T-helper 1 cell treated with Interleukin-12 subunit alpha and Interleukin-12 subunit beta and Interleukin-4 antibody, amounts not matched to agents 30 ng/mL and 1 ng/mL, for 36 hours (primary cell): ENCODE results near the gene SCIMP. TPM values are rescaled to one million over a fixed set of nuclear protein-coding genes. Genes with fewer than 3 reads are reported as not detected.

Source experiments
- intact Hi-C: fragments of 100-400 bp; cut with micrococcal nuclease; formaldehyde crosslinking; loops from one replicate; pipeline ENCODE4 v1.15.1; 2024
- total RNA-seq: library from RNA; stranded (reverse); gene quantifications from 2 replicates; pipeline ENCODE4 v1.2.3, GENCODE V29; 2022

SCIMP gene
- total RNA-seq: not detected in 2 replicates

- intact Hi-C loops: no loop called here
Measured at GRCh38 chr17:5234645-5235576, at the start of gene SCIMP. Gene SCIMP, minus strand, starts transcription at chr17:5234860. Its CDS starts 105 bp downstream, at chr17:5234755.

- intact Hi-C loops: loop anchor here (10.0 kb wide), 1 partner anchor 579 kb away; the partner anchor contains the start of gene PELP1
Measured at GRCh38 chr17:5283571-5284315, 49.1 kb upstream of the SCIMP start.

- intact Hi-C loops: loop anchor here (1.0 to 10.0 kb wide), 4 partner anchors 85 to 578 kb away; partner anchors contain the start of genes C1QBP, NUP88 and PELP1
Measured at GRCh38 chr17:5282642-5283217, 48.1 kb upstream of the SCIMP start.

- intact Hi-C loops: loop anchor here (1.0 to 10.0 kb wide), 4 partner anchors 85 to 577 kb away; partner anchors contain the start of genes C1QBP, NUP88 and PELP1
Measured at GRCh38 chr17:5281814-5282641, 47.4 kb upstream of the SCIMP start, which contains the start of gene RABEP1. Gene RABEP1, plus strand, starts transcription at chr17:5282284. Its CDS starts 203 bp downstream, at chr17:5282487.

GRCh38 chr17:5272322-5272721 lies 37.7 kb upstream of the SCIMP start:
- intact Hi-C loops: no loop called here

GRCh38 chr17:5269241-5269960 lies 34.7 kb upstream of the SCIMP start:
- intact Hi-C loops: no loop called here

GRCh38 chr17:5264893-5265292 lies 30.2 kb upstream of the SCIMP start:
- intact Hi-C loops: no loop called here

GRCh38 chr17:5263441-5263840 lies 28.8 kb upstream of the SCIMP start:
- intact Hi-C loops: no loop called here

GRCh38 chr17:5262416-5262991 lies 27.8 kb upstream of the SCIMP start:
- intact Hi-C loops: no loop called here

GRCh38 chr17:5260542-5260941 lies 25.9 kb upstream of the SCIMP start:
- intact Hi-C loops: no loop called here

- intact Hi-C loops: no loop called here
Measured at GRCh38 chr17:5257124-5257523, 22.5 kb upstream of the SCIMP start.

- intact Hi-C loops: no loop called here
Measured at GRCh38 chr17:5254903-5255521, 20.4 kb upstream of the SCIMP start.

GRCh38 chr17:5254414-5254813 lies 19.8 kb upstream of the SCIMP start:
- intact Hi-C loops: no loop called here

GRCh38 chr17:5249615-5250014 lies 15.0 kb upstream of the SCIMP start:
- intact Hi-C loops: loop anchor here (1.0 to 5.0 kb wide), 5 partner anchors 58 to 1188 kb away; partner anchors contain the start of genes AIPL1, C1QBP and NUP88

GRCh38 chr17:5248821-5249479 lies 14.3 kb upstream of the SCIMP start:
- intact Hi-C loops: loop anchor here (1.0 to 5.0 kb wide), 5 partner anchors 58 to 1188 kb away; partner anchors contain the start of genes AIPL1, C1QBP and NUP88

- intact Hi-C loops: loop anchor here (5.0 kb wide), 2 partner anchors 1175 to 1190 kb away; partner anchors contain the start of gene AIPL1
Measured at GRCh38 chr17:5247621-5248020, 13.0 kb upstream of the SCIMP start.

- intact Hi-C loops: no loop called here
Measured at GRCh38 chr17:5241861-5242671, 7.4 kb upstream of the SCIMP start.
